ENCODE data around the gene CYREN. TPM values are rescaled to one million over a fixed set of nuclear protein-coding genes. Genes with fewer than 3 reads are reported as not detected.

The CYREN gene
- polyA plus RNA-seq (2013), result 32.9 and 33.9 TPM in 2 replicates

GRCh38 chr7:135170274-135170997 lies at the start of gene CYREN:
TSS of gene CYREN (minus strand) at chr7:135170707. CDS start at chr7:135168922, 1,785 bp downstream.
- Histone ChIP-seq H3K9me3 (ENCODE audit: insufficient read depth, low read depth, low read length) (no peaks in the 10 kb centered on the region), H3K4me3 (ENCODE audit: low read depth, low read length) (peak within 1 kb of the TSS; percentile 95)
- WGBS (ENCODE audit: extremely low coverage, insufficient coverage, insufficient read length), result no CpG with 5 or more reads among the region's 77 CpGs

GRCh38 chr7:135217645-135218509 lies 47.4 kb upstream of the CYREN start:
- Histone ChIP-seq H2BK5ac (ENCODE audit: low read depth, low read length, poor library complexity) (no peak overlapping the region), H4K12ac (ENCODE audit: low read depth, low read length) (no peak overlapping the region), H3K23ac (ENCODE audit: low read length) (no peak overlapping the region), H3K4me2 (ENCODE audit: low read length) (no peak overlapping the region), H4K8ac (ENCODE audit: low read depth, low read length) (no peak overlapping the region), H3K9ac (ENCODE audit: low read length) (no peak overlapping the region), H2AK5ac (ENCODE audit: low read length) (no peak overlapping the region), H3K27ac (ENCODE audit: low read depth, low read length) (no peak overlapping the region), H3K18ac (ENCODE audit: low read length) (no peak overlapping the region), H3K79me1 (ENCODE audit: low read length) (peaks cover 3% of the 10 kb centered on the region), H4K91ac (ENCODE audit: low read depth, low read length) (no peak overlapping the region), H3K4ac (ENCODE audit: low read depth, low read length) (no peak overlapping the region), H3K79me2 (ENCODE audit: control insufficient read depth, insufficient read depth, low read length, poor library complexity) (no peaks in the 10 kb centered on the region), H3K27me3 (ENCODE audit: insufficient read depth, low read length) (no peaks in the 10 kb centered on the region), H3K9me3 (ENCODE audit: insufficient read depth, low read depth, low read length) (no peaks in the 10 kb centered on the region), H3K14ac (ENCODE audit: low read length) (no peak overlapping the region), H3K36me3 (ENCODE audit: control insufficient read depth in 1 of 2, insufficient read depth in 2 of 2, low read length in 2 of 2) (no peaks in the 10 kb centered on the region), H2BK120ac (ENCODE audit: insufficient read depth, low read length, poor library complexity) (no peak overlapping the region), H3K4me1 (ENCODE audit: control insufficient read depth in 1 of 2, insufficient read depth in 2 of 2, low read length in 2 of 2) (peaks cover 6 to 8% of the 10 kb centered on the region in 2 experiments), H2BK12ac (ENCODE audit: low read length) (no peak overlapping the region), H2AFZ (ENCODE audit: insufficient read depth, low read length, poor library complexity) (no peak overlapping the region), H3K4me3 (ENCODE audit: low read depth, low read length) (no peak overlapping the region)
- WGBS (ENCODE audit: extremely low coverage, insufficient coverage, insufficient read length), result no CpG with 5 or more reads among the region's 5 CpGs
- DNase-seq, result peak in 1 of 2 donors; percentile 61

More at GRCh38 chr7:135170274-135170997, at the start of gene CYREN:
- Histone ChIP-seq H2BK12ac (ENCODE audit: low read length) (peak within 1 kb of the TSS; percentile 12), H3K9ac (ENCODE audit: low read length) (peak within 1 kb of the TSS; percentile 97), H2AK5ac (ENCODE audit: low read length) (peak within 1 kb of the TSS; percentile 81), H3K79me2 (ENCODE audit: control insufficient read depth, insufficient read depth, low read length, poor library complexity) (peaks cover 8% of the 10 kb centered on the region), H3K18ac (ENCODE audit: low read length) (peak within 1 kb of the TSS; percentile 93), H3K23ac (ENCODE audit: low read length) (no peak within 1 kb of the TSS), H3K4me1 (ENCODE audit: control insufficient read depth in 1 of 2, insufficient read depth in 2 of 2, low read length in 2 of 2) (peaks cover 11 to 12% of the 10 kb centered on the region in 2 experiments), H4K8ac (ENCODE audit: low read depth, low read length) (peak within 1 kb of the TSS; percentile 94), H2AFZ (ENCODE audit: insufficient read depth, low read length, poor library complexity) (peak within 1 kb of the TSS; percentile 75), H3K36me3 (ENCODE audit: control insufficient read depth in 1 of 2, insufficient read depth in 2 of 2, low read length in 2 of 2) (peaks cover 30 to 31% of the 10 kb centered on the region in 2 experiments), H4K91ac (ENCODE audit: low read depth, low read length) (peak within 1 kb of the TSS; percentile 93), H4K12ac (ENCODE audit: low read depth, low read length) (peak within 1 kb of the TSS; percentile 85), H3K4me2 (ENCODE audit: low read length) (peak within 1 kb of the TSS; percentile 86), H3K27ac (ENCODE audit: low read depth, low read length) (peak within 1 kb of the TSS; percentile 100), H3K27me3 (ENCODE audit: insufficient read depth, low read length) (no peaks in the 10 kb centered on the region), H2BK5ac (ENCODE audit: low read depth, low read length, poor library complexity) (peak within 1 kb of the TSS; percentile 98), H2BK120ac (ENCODE audit: insufficient read depth, low read length, poor library complexity) (peak within 1 kb of the TSS; percentile 76), H3K4ac (ENCODE audit: low read depth, low read length) (peak within 1 kb of the TSS; percentile 81), H3K14ac (ENCODE audit: low read length) (peak within 1 kb of the TSS; percentile 96), H3K79me1 (ENCODE audit: low read length) (peaks cover 17% of the 10 kb centered on the region)
- peak; percentile 90 to 91 for DNase-seq

GRCh38 chr7:135215698-135216097 lies 45.2 kb upstream of the CYREN start:
- no peak overlapping the region for H2BK5ac ChIP-seq (ENCODE audit: low read depth, low read length, poor library complexity)
- peaks cover 8% of the 10 kb centered on the region for H3K79me2 ChIP-seq (ENCODE audit: control insufficient read depth, insufficient read depth, low read length, poor library complexity)
- no peak overlapping the region for H3K4me3 ChIP-seq (ENCODE audit: low read depth, low read length)
- H3K27ac ChIP-seq (ENCODE audit: low read depth, low read length), result no peak overlapping the region
- H4K91ac ChIP-seq (ENCODE audit: low read depth, low read length), result no peak overlapping the region
- no peak overlapping the region for H3K4ac ChIP-seq (ENCODE audit: low read depth, low read length)
- H3K14ac ChIP-seq (ENCODE audit: low read length), result no peak overlapping the region
- no peak overlapping the region for H2BK120ac ChIP-seq (ENCODE audit: insufficient read depth, low read length, poor library complexity)
- no peak overlapping the region for H3K23ac ChIP-seq (ENCODE audit: low read length)
- H3K4me2 ChIP-seq (ENCODE audit: low read length), result no peak overlapping the region
- no peak overlapping the region for H2BK12ac ChIP-seq (ENCODE audit: low read length)
- WGBS (ENCODE audit: extremely low coverage, insufficient coverage, insufficient read length), result no CpG with 5 or more reads among the region's 3 CpGs
- H3K36me3 ChIP-seq (ENCODE audit: control insufficient read depth in 1 of 2, insufficient read depth in 2 of 2, low read length in 2 of 2), result no peaks in the 10 kb centered on the region
- H3K9ac ChIP-seq (ENCODE audit: low read length), result no peak overlapping the region
- H3K79me1 ChIP-seq (ENCODE audit: low read length), result peaks cover 12% of the 10 kb centered on the region
- H3K9me3 ChIP-seq (ENCODE audit: insufficient read depth, low read depth, low read length), result no peaks in the 10 kb centered on the region
- no peaks in the 10 kb centered on the region for H3K27me3 ChIP-seq (ENCODE audit: insufficient read depth, low read length)
- H4K8ac ChIP-seq (ENCODE audit: low read depth, low read length), result no peak overlapping the region
- H4K12ac ChIP-seq (ENCODE audit: low read depth, low read length), result no peak overlapping the region
- H2AK5ac ChIP-seq (ENCODE audit: low read length), result no peak overlapping the region
- no peak for DNase-seq
- H3K4me1 ChIP-seq (ENCODE audit: control insufficient read depth in 1 of 2, insufficient read depth in 2 of 2, low read length in 2 of 2), result peaks cover 8 to 9% of the 10 kb centered on the region in 2 experiments
- no peak overlapping the region for H3K18ac ChIP-seq (ENCODE audit: low read length)
- no peak overlapping the region for H2AFZ ChIP-seq (ENCODE audit: insufficient read depth, low read length, poor library complexity)

GRCh38 chr7:135215180-135215579 lies 44.7 kb upstream of the CYREN start:
- Histone ChIP-seq H2AFZ (ENCODE audit: insufficient read depth, low read length, poor library complexity) (no peak overlapping the region), H3K9ac (ENCODE audit: low read length) (no peak overlapping the region), H2BK12ac (ENCODE audit: low read length) (no peak overlapping the region), H3K23ac (ENCODE audit: low read length) (no peak overlapping the region), H3K36me3 (ENCODE audit: control insufficient read depth in 1 of 2, insufficient read depth in 2 of 2, low read length in 2 of 2) (no peaks in the 10 kb centered on the region), H2BK120ac (ENCODE audit: insufficient read depth, low read length, poor library complexity) (no peak overlapping the region), H2BK5ac (ENCODE audit: low read depth, low read length, poor library complexity) (no peak overlapping the region), H4K91ac (ENCODE audit: low read depth, low read length) (no peak overlapping the region), H3K27ac (ENCODE audit: low read depth, low read length) (no peak overlapping the region), H3K79me1 (ENCODE audit: low read length) (peaks cover 12% of the 10 kb centered on the region), H3K14ac (ENCODE audit: low read length) (no peak overlapping the region), H3K4me2 (ENCODE audit: low read length) (no peak overlapping the region), H3K4me3 (ENCODE audit: low read depth, low read length) (no peak overlapping the region), H3K4ac (ENCODE audit: low read depth, low read length) (no peak overlapping the region), H3K79me2 (ENCODE audit: control insufficient read depth, insufficient read depth, low read length, poor library complexity) (peaks cover 8% of the 10 kb centered on the region), H3K4me1 (ENCODE audit: control insufficient read depth in 1 of 2, insufficient read depth in 2 of 2, low read length in 2 of 2) (peaks cover 12 to 14% of the 10 kb centered on the region in 2 experiments), H4K12ac (ENCODE audit: low read depth, low read length) (no peak overlapping the region), H4K8ac (ENCODE audit: low read depth, low read length) (no peak overlapping the region), H2AK5ac (ENCODE audit: low read length) (no peak overlapping the region), H3K18ac (ENCODE audit: low read length) (no peak overlapping the region), H3K9me3 (ENCODE audit: insufficient read depth, low read depth, low read length) (no peaks in the 10 kb centered on the region), H3K27me3 (ENCODE audit: insufficient read depth, low read length) (no peaks in the 10 kb centered on the region)
- DNase-seq, result no peak
- WGBS (ENCODE audit: extremely low coverage, insufficient coverage, insufficient read length), result no CpG with 5 or more reads among the region's 4 CpGs

Data from trophoblast cell (in vitro differentiated cells and primary cell).